Vagina (tissue), 2 donors: Measurements from ENCODE around the gene MEFV. TPM values are rescaled to one million over a fixed set of nuclear protein-coding genes. Genes with fewer than 3 reads are reported as not detected.

ENCODE experiments used
- DNase-seq, 2 donors: peaks; one replicate each; pipeline ENCODE4 v3.0.0-alpha.2; 2017; ENCODE audit errors: extremely low spot score in 2 of 2
- H3K27ac ChIP-seq: fragments of 200-600 bp; sonication (generic); one replicate; pipeline ENCODE4 v1.5.1; 2019
- H3K27me3 ChIP-seq: fragments of 200-600 bp; sonication (generic); one replicate; pipeline ENCODE4 v1.5.1; 2019
- H3K36me3 ChIP-seq, 2 donors: fragments of 200-600 bp; sonication (generic); one replicate each; pipeline ENCODE4 v1.5.1; 2017 to 2019
- H3K4me1 ChIP-seq: fragments of 200-600 bp; sonication (generic); one replicate; pipeline ENCODE4 v1.5.1; 2019
- H3K4me3 ChIP-seq, 2 donors: fragments of 200-600 bp; sonication (generic); 1 replicate in 1 of 2; 2 replicates in 1 of 2; pipeline ENCODE4 v1.5.1; 2016 to 2019
- H3K9me3 ChIP-seq: fragments of 200-600 bp; sonication (generic); one replicate; pipeline ENCODE4 v1.5.1; 2019
- CTCF ChIP-seq, 3 experiments: fragments of 450-650 bp in 2 of 3; fragments of 200-600 bp in 1 of 3; sonication (generic) in 1 of 3; IDR thresholded peaks; one replicate each; pipeline ENCODE4 v1.5.1; 2017 to 2019; ENCODE audit warnings: antibody characterized with exemption in 3 of 3, mild to moderate bottlenecking in 2 of 3, moderate library complexity in 2 of 3
- POLR2A ChIP-seq, 2 donors: fragments of 450-650 bp; IDR thresholded peaks; one replicate each; pipeline ENCODE4 v1.6.1; 2017; ENCODE audit warnings: antibody characterized with exemption in 2 of 2, mild to moderate bottlenecking in 2 of 2, moderate library complexity in 2 of 2
- POLR2AphosphoS5 ChIP-seq, 2 donors: sonication (generic); formaldehyde crosslinking; IDR thresholded peaks; one replicate each; pipeline ENCODE4 v1.9.0; 2017; ENCODE audit warnings: antibody characterized with exemption in 2 of 2, mild to moderate bottlenecking in 2 of 2, low read depth in 1 of 2; ENCODE audit not compliant: insufficient read depth in 1 of 2
- intact Hi-C: fragments of 100-400 bp; cut with DNase I; formaldehyde crosslinking; loops from one replicate; pipeline ENCODE4 v1.15.1; 2023
- total RNA-seq: library from RNA; depleted of rRNA; stranded (reverse); fragments of >200 nt; gene quantifications from one replicate; pipeline ENCODE4 v1.2.3, GENCODE V29; 2016

MEFV gene
- total RNA-seq, 1 donor from 2014 or later = 1.5 TPM

GRCh38 chr16:3252967-3253366 is 3.5 kb downstream of the MEFV start:
- Histone ChIP-seq H3K9me3 (no peaks in the 10 kb centered on the region), H3K4me1 (no peaks in the 10 kb centered on the region), H3K4me3 (no peak overlapping the region), H3K27ac (no peak overlapping the region), H3K27me3 (no peaks in the 10 kb centered on the region), H3K36me3 (no peaks in the 10 kb centered on the region)
- TF ChIP-seq CTCF (IDR thresholded peaks at IDR 0.05) (no peak), POLR2A (IDR thresholded peaks at IDR 0.05) (no peak), POLR2AphosphoS5 (IDR thresholded peaks at IDR 0.05; ENCODE audit: insufficient read depth in 1 of 2, low read depth in 1 of 2) (no peak)
- DNase-seq = no peak
- intact Hi-C loops = no loop called here

- H3K4me1 ChIP-seq = no peaks in the 10 kb centered on the region
- no peaks in the 10 kb centered on the region for H3K9me3 ChIP-seq
- no peaks in the 10 kb centered on the region for H3K36me3 ChIP-seq
- H3K27me3 ChIP-seq = no peaks in the 10 kb centered on the region
- no peak for TF ChIP-seq POLR2AphosphoS5 (IDR thresholded peaks at IDR 0.05; ENCODE audit: insufficient read depth in 1 of 2, low read depth in 1 of 2)
- TF ChIP-seq CTCF (IDR thresholded peaks at IDR 0.05) = no peak
- TF ChIP-seq POLR2A (IDR thresholded peaks at IDR 0.05) = no peak
- intact Hi-C loops = no loop called here
- no peak overlapping the region for H3K27ac ChIP-seq
- no peak for DNase-seq
- no peak overlapping the region for H3K4me3 ChIP-seq
These were observed 7.0 kb downstream of the MEFV start for GRCh38 chr16:3249451-3249850.

GRCh38 chr16:3249020-3249419 is 7.4 kb downstream of the MEFV start:
- H3K27me3 ChIP-seq = no peaks in the 10 kb centered on the region
- H3K27ac ChIP-seq = no peak overlapping the region
- no peaks in the 10 kb centered on the region for H3K4me1 ChIP-seq
- DNase-seq = no peak
- H3K36me3 ChIP-seq = no peaks in the 10 kb centered on the region
- no peaks in the 10 kb centered on the region for H3K9me3 ChIP-seq
- TF ChIP-seq CTCF (IDR thresholded peaks at IDR 0.05) (no peak), POLR2A (IDR thresholded peaks at IDR 0.05) (no peak), POLR2AphosphoS5 (IDR thresholded peaks at IDR 0.05; ENCODE audit: insufficient read depth in 1 of 2, low read depth in 1 of 2) (no peak)
- intact Hi-C loops = no loop called here
- H3K4me3 ChIP-seq = no peak overlapping the region

- Histone ChIP-seq H3K27me3 (no peaks in the 10 kb centered on the region), H3K36me3 (no peaks in the 10 kb centered on the region), H3K4me3 (no peak overlapping the region), H3K27ac (no peak overlapping the region), H3K9me3 (no peaks in the 10 kb centered on the region), H3K4me1 (no peaks in the 10 kb centered on the region)
- TF ChIP-seq CTCF (IDR thresholded peaks at IDR 0.05) = no peak
- no peak for TF ChIP-seq POLR2AphosphoS5 (IDR thresholded peaks at IDR 0.05; ENCODE audit: insufficient read depth in 1 of 2, low read depth in 1 of 2)
- TF ChIP-seq POLR2A (IDR thresholded peaks at IDR 0.05) = no peak
- intact Hi-C loops = no loop called here
- no peak for DNase-seq
These were observed 7.8 kb downstream of the MEFV start for GRCh38 chr16:3248596-3248995.

- TF ChIP-seq CTCF (IDR thresholded peaks at IDR 0.05) = no peak
- no peak for TF ChIP-seq POLR2A (IDR thresholded peaks at IDR 0.05)
- no peak for TF ChIP-seq POLR2AphosphoS5 (IDR thresholded peaks at IDR 0.05; ENCODE audit: insufficient read depth in 1 of 2, low read depth in 1 of 2)
- DNase-seq = no peak
- H3K27me3 ChIP-seq = no peaks in the 10 kb centered on the region
- H3K4me1 ChIP-seq = no peaks in the 10 kb centered on the region
- H3K9me3 ChIP-seq = no peaks in the 10 kb centered on the region
- intact Hi-C loops = no loop called here
- no peaks in the 10 kb centered on the region for H3K36me3 ChIP-seq
- H3K4me3 ChIP-seq = no peak overlapping the region
- no peak overlapping the region for H3K27ac ChIP-seq
These were observed 9.6 kb downstream of the MEFV start for GRCh38 chr16:3246876-3247275.
